HepG2 (cell line): Measurements from ENCODE around the gene PLA2G4A. TPM values are rescaled to one million over a fixed set of nuclear protein-coding genes. Genes with fewer than 3 reads are reported as not detected.

ENCODE experiments used
- ATAC-seq: fragments of 200-7000 bp; cut with Tn5 transposase; 3 replicates; pipeline ENCODE4 v1.9.1; 2020; ENCODE audit warnings: mild to moderate bottlenecking, moderate library complexity
- BruUV-seq: library from RNA; stranded (reverse); fragments of 400-500 nt; replicated peaks from 2 replicates; lab custom pipeline; 2021; lab: Mats Ljungman, UMichigan
- CTCF ChIA-PET: fragments of 300-600 bp; formaldehyde crosslinking; extraction: SDS; loops from one replicate; lab custom pipeline; 2021; ENCODE audit warnings: low total read pairs, inconsistent platforms, low intra/inter-chr PET ratio; lab: Yijun Ruan, JAX
- POLR2A ChIA-PET: fragments of 350-600 bp; sonication (Branson Sonifier 250); formaldehyde crosslinking; loops from one replicate; lab custom pipeline; 2020; ENCODE audit warnings: antibody characterized with exemption, inconsistent platforms; lab: Yijun Ruan, JAX
- DNase-seq: peaks from one replicate; pipeline ENCODE4 v3.0.0-alpha.2; 2015; ENCODE audit warnings: low spot score
- FAIRE-seq: peaks from 3 replicates; lab custom pipeline; 2011; peaks lifted over from hg19 to GRCh38; lab: Jason Lieb, UNC
- H2AFZ ChIP-seq: one replicate; pipeline ENCODE4 v1.6.1; 2011; ENCODE audit warnings: low read length, inconsistent platforms
- H3K27ac ChIP-seq: fragments of 300-600 bp; 3 replicates; pipeline ENCODE4 v1.8.0; 2011; ENCODE audit warnings: mixed run types, mild to moderate bottlenecking, mixed read lengths, low read length, inconsistent platforms; ENCODE audit not compliant: insufficient read depth; ENCODE audit errors: extremely low read length
- H3K27me3 ChIP-seq, 2 experiments: fragments of 200-600 bp in 1 of 2; 2 replicates in 1 of 2; 3 replicates in 1 of 2; pipeline versions ENCODE4 v1.6.0 to v1.8.0; 2011; ENCODE audit warnings: low read length in 2 of 2, mild to moderate bottlenecking in 2 of 2, moderate library complexity in 2 of 2, inconsistent platforms in 1 of 2; ENCODE audit not compliant: insufficient read depth in 2 of 2, control insufficient read depth in 1 of 2
- H3K36me3 ChIP-seq, 2 experiments: fragments of 200-600 bp in 1 of 2; replicated peaks in 1 of 2; 2 replicates in 1 of 2; 3 replicates in 1 of 2; pipeline versions ENCODE4 v1.5.1 to v1.8.0; 2011; ENCODE audit warnings: low read length in 2 of 2, inconsistent platforms in 1 of 2; ENCODE audit not compliant: insufficient read depth in 2 of 2, control insufficient read depth in 1 of 2
- H3K4me1 ChIP-seq: 2 replicates; pipeline ENCODE4 v1.5.1; 2012; ENCODE audit warnings: low read length, inconsistent platforms; ENCODE audit not compliant: insufficient read depth
- H3K4me2 ChIP-seq: 2 replicates; pipeline ENCODE4 v1.6.0; 2011; ENCODE audit warnings: low read depth, low read length, inconsistent platforms
- H3K4me3 ChIP-seq, 3 experiments: fragments of 200-600 bp in 1 of 3; sonication (generic), shearing (Covaris generic) in 1 of 3; replicated peaks in 1 of 3; 2 replicates each; pipeline ENCODE4 v1.5.1; 2011 to 2016; ENCODE audit warnings: low read length in 3 of 3, inconsistent platforms in 2 of 3, low read depth in 2 of 3, mild to moderate bottlenecking in 2 of 3, control low read depth in 1 of 3, mixed read lengths in 1 of 3; ENCODE audit not compliant: insufficient read depth in 1 of 3
- H3K79me2 ChIP-seq: one replicate; pipeline ENCODE4 v1.6.1; 2011; ENCODE audit warnings: low read length, inconsistent platforms; ENCODE audit not compliant: insufficient read depth
- H3K9ac ChIP-seq: 2 replicates; pipeline ENCODE4 v1.6.0; 2011; ENCODE audit warnings: mild to moderate bottlenecking, low read depth, low read length, inconsistent platforms; ENCODE audit not compliant: insufficient read depth
- H3K9me3 ChIP-seq: 2 replicates; pipeline ENCODE4 v1.5.1; 2012; ENCODE audit warnings: mild to moderate bottlenecking, low read length
- H4K20me1 ChIP-seq: 2 replicates; pipeline ENCODE4 v1.6.0; 2011; ENCODE audit warnings: inconsistent platforms, mild to moderate bottlenecking, low read length, moderate library complexity; ENCODE audit not compliant: insufficient read depth
- CAMTA2 ChIP-seq: sonication (generic); formaldehyde crosslinking; IDR thresholded peaks from 2 replicates; pipeline ENCODE4 v1.4.0; 2020; ENCODE audit warnings: mild to moderate bottlenecking, missing genetic modification reagents, borderline replicate concordance
- MZF1 ChIP-seq: sonication (generic); formaldehyde crosslinking; IDR thresholded peaks from 2 replicates; pipeline ENCODE4 v1.8.1; 2023; ENCODE audit warnings: mild to moderate bottlenecking, missing genetic modification reagents, borderline replicate concordance
- NFE2L2 ChIP-seq: fragments of 150-350 bp; IDR thresholded peaks from 2 replicates; pipeline ENCODE4 v1.6.1; 2014; ENCODE audit warnings: low read length
- NFKB2 ChIP-seq: sonication (generic); formaldehyde crosslinking; IDR thresholded peaks from 2 replicates; pipeline ENCODE4 v1.4.0; 2020; ENCODE audit warnings: missing genetic modification reagents, borderline replicate concordance
- PCBP1 ChIP-seq: fragments of 200-400 bp; formaldehyde crosslinking; IDR thresholded peaks from 2 replicates; pipeline ENCODE4 v1.6.1; 2017; ENCODE audit warnings: mild to moderate bottlenecking, low read depth, low read length, borderline replicate concordance
- RBM22 ChIP-seq: fragments of 200-400 bp; formaldehyde crosslinking; optimal IDR thresholded peaks from 2 replicates; pipeline ENCODE3; 2017; ENCODE audit warnings: mild to moderate bottlenecking, low read length, moderate library complexity
- SMC3 ChIP-seq: IDR thresholded peaks from 2 replicates; pipeline ENCODE4 v1.6.1; 2011; ENCODE audit warnings: low read length, improper control_type of control experiment
- STAT5B ChIP-seq: sonication (generic); formaldehyde crosslinking; IDR thresholded peaks from 2 replicates; pipeline ENCODE4 v1.4.0; 2020; ENCODE audit warnings: missing genetic modification reagents
- ZBTB7B ChIP-seq: sonication (generic); formaldehyde crosslinking; IDR thresholded peaks from 2 replicates; pipeline ENCODE4 v1.4.0; 2020; ENCODE audit warnings: missing genetic modification reagents
- ZFP62 ChIP-seq: sonication (generic); formaldehyde crosslinking; IDR thresholded peaks from 2 replicates; pipeline ENCODE4 v1.4.0; 2020; ENCODE audit warnings: missing genetic modification reagents
- ZNF256 ChIP-seq: sonication (generic); formaldehyde crosslinking; conservative IDR thresholded peaks from 2 replicates; pipeline ENCODE4 v1.4.0; 2020; ENCODE audit warnings: missing genetic modification reagents
- ZNF292 ChIP-seq: sonication (generic); formaldehyde crosslinking; IDR thresholded peaks from 2 replicates; pipeline ENCODE4 v1.8.1; 2022; ENCODE audit warnings: mild to moderate bottlenecking, low read depth, missing genetic modification reagents, borderline replicate concordance
- ZNF350 ChIP-seq: sonication (generic); formaldehyde crosslinking; IDR thresholded peaks from 2 replicates; pipeline ENCODE4 v1.4.0; 2020; ENCODE audit warnings: mild to moderate bottlenecking, low read depth, missing genetic modification reagents, borderline replicate concordance
- ZNF510 ChIP-seq: sonication (generic); formaldehyde crosslinking; IDR thresholded peaks from 2 replicates; pipeline ENCODE4 v1.4.0; 2020; ENCODE audit warnings: low read depth, mild to moderate bottlenecking, missing genetic modification reagents
- ZNF672 ChIP-seq: sonication (generic); formaldehyde crosslinking; IDR thresholded peaks from 2 replicates; pipeline ENCODE4 v1.8.1; 2022; ENCODE audit warnings: missing genetic modification reagents
- ZNF720 ChIP-seq: sonication (generic); formaldehyde crosslinking; IDR thresholded peaks from 2 replicates; pipeline ENCODE4 v1.4.0; 2020; ENCODE audit warnings: missing genetic modification reagents
- ZNF772 ChIP-seq: sonication (generic); formaldehyde crosslinking; IDR thresholded peaks from 2 replicates; pipeline ENCODE4 v1.5.0; 2020; ENCODE audit warnings: mild to moderate bottlenecking, missing genetic modification reagents
- ZUFSP ChIP-seq: sonication (generic); formaldehyde crosslinking; IDR thresholded peaks from 2 replicates; pipeline ENCODE4 v1.9.0; 2021; ENCODE audit warnings: missing genetic modification reagents, mild to moderate bottlenecking, borderline replicate concordance
- WGBS: methylation state at CpG from one replicate; pipeline ENCODE4 v1.1.6; 2017; ENCODE audit warnings: low lambda C conversion rate; 5-methylcytosine and 5-hydroxymethylcytosine counted together
- in situ Hi-C: cut with HindIII; loops from 2 replicates; pipeline ENCODE4 v1.10.0; 2017; ENCODE audit warnings: low pct_unique_long_range_greater_than_20kb; ENCODE audit not compliant: extremely low pct_ligation_motif_present
- intact Hi-C: fragments of 100-400 bp; cut with micrococcal nuclease; formaldehyde crosslinking; loops from one replicate; pipeline ENCODE4 v1.10.0; 2022; ENCODE audit not compliant: unreplicated experiment
- polyA plus RNA-seq, 8 experiments: library from polyadenylated mRNA; depleted of rRNA in 3 of 8; stranded (reverse) in 7 of 8; unstranded in 1 of 8; fragments of >200 nt; fragmentation: Illumina TruSeq in 4 of 8; extraction: Trizol in 4 of 8; gene quantifications; 2 replicates each; pipeline versions ENCODE4 v1.2.1 to v1.2.3, GENCODE V29; 2011 to 2016; ENCODE audit warnings: low read depth in 4 of 8, missing spikeins in 1 of 8, mixed read lengths in 1 of 8; ENCODE audit not compliant: insufficient read depth in 1 of 8
- total RNA-seq, 5 experiments: library from RNA; depleted of rRNA; stranded (reverse); fragments of >200 nt; fragmentation: Illumina TruSeq; extraction: Trizol; gene quantifications; 2 replicates each; pipeline ENCODE4 v1.2.3, GENCODE V29; 2016; ENCODE audit warnings: low read depth in 1 of 5

The PLA2G4A gene
- total and polyA plus RNA-seq, 2 of the 13 experiments (the other 11 are each of a cell fraction or from before 2014, with no cell fraction given) = not detected

DNA sequence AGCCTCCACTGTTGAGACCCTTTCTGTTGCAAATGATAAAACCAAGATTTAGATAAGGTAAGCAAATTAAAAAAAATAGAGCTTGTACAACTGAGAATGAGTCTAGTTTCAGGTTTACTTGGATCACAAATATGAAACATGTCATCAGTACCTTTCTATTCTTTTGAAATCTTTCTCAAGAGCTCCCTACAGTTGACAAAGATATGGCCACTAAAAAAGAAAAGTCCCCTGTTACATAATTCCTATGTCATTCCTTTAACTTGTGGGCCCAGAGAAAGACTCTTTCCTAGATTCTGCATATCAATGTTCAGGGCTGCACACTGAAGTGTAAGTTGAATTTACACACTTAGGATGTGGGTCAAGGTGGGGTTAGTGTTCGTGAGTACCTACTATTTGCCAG, 168.1 kb downstream of the PLA2G4A start:
- POLR2A ChIA-PET = no interaction called here
- FAIRE-seq = no peak
- no peak overlapping the region for H3K9ac ChIP-seq
- WGBS = 0% methylated on average over 1 of the region's 1 CpG
- no peak overlapping the region for H3K4me2 ChIP-seq
- no peak overlapping the region for H3K4me3 ChIP-seq
- H3K36me3 ChIP-seq = no peaks in the 10 kb centered on the region
- no peak overlapping the region for H3K27ac ChIP-seq
- H3K9me3 ChIP-seq = no peaks in the 10 kb centered on the region
- no peaks in the 10 kb centered on the region for H4K20me1 ChIP-seq
- intact Hi-C loops = no loop called here
- in situ Hi-C loops = no loop called here
- TF ChIP-seq ZNF510 (CRISPR knock-in tag) (no peak), CAMTA2 (no peak)
- CTCF ChIA-PET = no interaction called here
- H3K79me2 ChIP-seq = no peaks in the 10 kb centered on the region
- no peak overlapping the region for H2AFZ ChIP-seq
- no peaks in the 10 kb centered on the region for H3K27me3 ChIP-seq
- no peak for ATAC-seq
- H3K4me1 ChIP-seq = no peaks in the 10 kb centered on the region
- no TSS peak for BruUV-seq
- DNase-seq = no peak

DNA sequence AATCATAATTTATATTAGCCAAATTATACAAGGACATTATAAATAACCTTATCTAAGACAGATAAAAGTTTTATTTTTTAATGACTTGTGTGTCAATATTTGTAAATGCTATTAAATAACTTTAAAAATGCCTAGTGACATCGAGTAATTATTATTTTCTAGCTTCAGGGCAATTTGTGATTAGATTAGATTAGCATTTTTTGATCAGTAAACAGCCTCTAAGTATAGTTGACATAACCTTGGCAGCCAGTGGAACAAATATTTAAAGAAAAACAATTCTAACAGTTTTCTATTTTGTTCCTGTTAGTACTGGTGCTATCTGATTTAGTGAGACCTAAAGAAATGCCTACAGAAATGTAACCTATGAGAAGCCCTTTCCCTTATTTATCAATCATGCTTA, 169.1 kb downstream of the PLA2G4A start:
- Histone ChIP-seq H3K9me3 (no peaks in the 10 kb centered on the region), H2AFZ (no peak overlapping the region), H3K79me2 (no peaks in the 10 kb centered on the region), H3K27me3 (no peaks in the 10 kb centered on the region; a peak in 1 of 5 replicates), H3K9ac (no peak overlapping the region), H4K20me1 (no peaks in the 10 kb centered on the region), H3K27ac (no peak overlapping the region), H3K36me3 (no peaks in the 10 kb centered on the region), H3K4me2 (no peak overlapping the region), H3K4me1 (no peaks in the 10 kb centered on the region), H3K4me3 (no peak overlapping the region)
- in situ Hi-C loops (no loop called here), intact Hi-C loops (no loop called here)
- ChIA-PET CTCF (no interaction called here), POLR2A (no interaction called here)
- BruUV-seq = no TSS peak
- 2% methylated on average over 1 of the region's 1 CpG for WGBS
- DNase-seq (no peak), ATAC-seq (no peak), FAIRE-seq (no peak)
- TF ChIP-seq RBM22 (no peak), ZNF772 (CRISPR knock-in tag) (no peak), ZNF292 (no peak), NFKB2 (CRISPR knock-in tag) (no peak), ZNF672 (CRISPR knock-in tag) (no peak), STAT5B (CRISPR knock-in tag) (no peak), SMC3 (no peak), ZNF256 (CRISPR knock-in tag) (no peak), ZBTB7B (CRISPR knock-in tag) (no peak), ZNF720 (no peak), ZFP62 (no peak), PCBP1 (no peak), NFE2L2 (no peak), ZUFSP (CRISPR knock-in tag) (no peak), ZNF350 (CRISPR knock-in tag) (no peak), MZF1 (CRISPR knock-in tag) (no peak)
